Panc1 (cell line): ENCODE data around the gene DHRS7C.

Experiments used
- TF ChIP-seq, protein P1 (sequence below), 2 experiments: IDR thresholded peaks; 2 replicates each; pipeline ENCODE4 v1.6.1; 2011 to 2012; ENCODE audit warnings: low read depth in 2 of 2, control low read depth in 1 of 2, low read length in 1 of 2, mild to moderate bottlenecking in 1 of 2, moderate library complexity in 1 of 2; ENCODE audit not compliant: insufficient read depth in 1 of 2
- TF ChIP-seq, protein P2 (sequence below): fragments of 450-650 bp; IDR thresholded peaks from 2 replicates; pipeline ENCODE4 v1.5.1; 2017; ENCODE audit warnings: mild to moderate bottlenecking

DNA sequence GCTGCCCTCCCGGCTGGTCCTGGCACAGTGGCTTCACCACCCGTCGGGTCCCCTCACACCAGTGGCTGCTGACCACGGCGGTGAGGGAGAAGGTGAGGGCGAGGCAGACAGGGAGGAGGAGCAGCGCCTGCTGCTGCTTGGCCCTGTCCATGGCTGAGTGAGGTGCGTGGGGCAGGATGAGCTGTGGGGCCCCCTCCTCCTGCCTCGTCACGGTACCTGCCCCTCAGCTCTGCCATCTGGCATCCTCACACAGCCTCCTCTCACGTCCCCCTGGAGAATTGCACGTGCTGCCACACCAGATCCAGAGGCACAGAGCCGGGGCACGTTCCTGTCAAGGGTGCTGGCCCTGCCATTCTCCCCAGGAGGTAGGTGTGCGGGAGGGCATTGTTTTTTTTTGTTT lies 30.5 kb upstream of the DHRS7C start, which contains the start of gene GSG1L2:
- TF ChIP-seq, protein P1, sequence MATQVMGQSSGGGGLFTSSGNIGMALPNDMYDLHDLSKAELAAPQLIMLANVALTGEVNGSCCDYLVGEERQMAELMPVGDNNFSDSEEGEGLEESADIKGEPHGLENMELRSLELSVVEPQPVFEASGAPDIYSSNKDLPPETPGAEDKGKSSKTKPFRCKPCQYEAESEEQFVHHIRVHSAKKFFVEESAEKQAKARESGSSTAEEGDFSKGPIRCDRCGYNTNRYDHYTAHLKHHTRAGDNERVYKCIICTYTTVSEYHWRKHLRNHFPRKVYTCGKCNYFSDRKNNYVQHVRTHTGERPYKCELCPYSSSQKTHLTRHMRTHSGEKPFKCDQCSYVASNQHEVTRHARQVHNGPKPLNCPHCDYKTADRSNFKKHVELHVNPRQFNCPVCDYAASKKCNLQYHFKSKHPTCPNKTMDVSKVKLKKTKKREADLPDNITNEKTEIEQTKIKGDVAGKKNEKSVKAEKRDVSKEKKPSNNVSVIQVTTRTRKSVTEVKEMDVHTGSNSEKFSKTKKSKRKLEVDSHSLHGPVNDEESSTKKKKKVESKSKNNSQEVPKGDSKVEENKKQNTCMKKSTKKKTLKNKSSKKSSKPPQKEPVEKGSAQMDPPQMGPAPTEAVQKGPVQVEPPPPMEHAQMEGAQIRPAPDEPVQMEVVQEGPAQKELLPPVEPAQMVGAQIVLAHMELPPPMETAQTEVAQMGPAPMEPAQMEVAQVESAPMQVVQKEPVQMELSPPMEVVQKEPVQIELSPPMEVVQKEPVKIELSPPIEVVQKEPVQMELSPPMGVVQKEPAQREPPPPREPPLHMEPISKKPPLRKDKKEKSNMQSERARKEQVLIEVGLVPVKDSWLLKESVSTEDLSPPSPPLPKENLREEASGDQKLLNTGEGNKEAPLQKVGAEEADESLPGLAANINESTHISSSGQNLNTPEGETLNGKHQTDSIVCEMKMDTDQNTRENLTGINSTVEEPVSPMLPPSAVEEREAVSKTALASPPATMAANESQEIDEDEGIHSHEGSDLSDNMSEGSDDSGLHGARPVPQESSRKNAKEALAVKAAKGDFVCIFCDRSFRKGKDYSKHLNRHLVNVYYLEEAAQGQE (IDR thresholded peaks at IDR 0.05; ENCODE audit: insufficient read depth in 1 of 2, low read depth in 2 of 2, low read length in 1 of 2), result no peak
- TF ChIP-seq, protein P2, sequence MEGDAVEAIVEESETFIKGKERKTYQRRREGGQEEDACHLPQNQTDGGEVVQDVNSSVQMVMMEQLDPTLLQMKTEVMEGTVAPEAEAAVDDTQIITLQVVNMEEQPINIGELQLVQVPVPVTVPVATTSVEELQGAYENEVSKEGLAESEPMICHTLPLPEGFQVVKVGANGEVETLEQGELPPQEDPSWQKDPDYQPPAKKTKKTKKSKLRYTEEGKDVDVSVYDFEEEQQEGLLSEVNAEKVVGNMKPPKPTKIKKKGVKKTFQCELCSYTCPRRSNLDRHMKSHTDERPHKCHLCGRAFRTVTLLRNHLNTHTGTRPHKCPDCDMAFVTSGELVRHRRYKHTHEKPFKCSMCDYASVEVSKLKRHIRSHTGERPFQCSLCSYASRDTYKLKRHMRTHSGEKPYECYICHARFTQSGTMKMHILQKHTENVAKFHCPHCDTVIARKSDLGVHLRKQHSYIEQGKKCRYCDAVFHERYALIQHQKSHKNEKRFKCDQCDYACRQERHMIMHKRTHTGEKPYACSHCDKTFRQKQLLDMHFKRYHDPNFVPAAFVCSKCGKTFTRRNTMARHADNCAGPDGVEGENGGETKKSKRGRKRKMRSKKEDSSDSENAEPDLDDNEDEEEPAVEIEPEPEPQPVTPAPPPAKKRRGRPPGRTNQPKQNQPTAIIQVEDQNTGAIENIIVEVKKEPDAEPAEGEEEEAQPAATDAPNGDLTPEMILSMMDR, result no peak
